HG03196 (cell line): ENCODE results near the gene IL20.

Experiments
- ATAC-seq: cut with Tn5 transposase; IDR thresholded peaks from one replicate; pipeline ENCODE4 v1.9.1; 2021; ENCODE audit not compliant: unreplicated experiment

IL20 gene

DNA sequence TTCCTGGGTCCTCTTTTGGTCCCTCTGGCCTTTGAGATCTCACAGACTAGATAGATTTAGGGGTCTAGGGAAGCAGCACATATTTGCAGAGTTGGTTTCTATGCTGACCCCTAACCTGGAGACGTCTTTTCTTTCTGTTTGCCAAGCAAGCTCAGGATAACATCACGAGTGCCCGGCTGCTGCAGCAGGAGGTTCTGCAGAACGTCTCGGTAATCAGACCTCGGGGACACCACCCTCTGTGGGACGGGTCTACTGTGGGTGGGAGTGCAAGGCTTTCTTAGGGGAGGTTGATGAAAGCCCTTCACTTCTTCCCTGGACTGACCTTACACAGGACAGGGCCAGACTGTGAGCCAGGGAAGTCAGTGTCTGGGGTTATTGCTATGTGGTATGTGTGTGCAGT lies 34.7 kb downstream of the IL20 start:
- no peak for ATAC-seq

DNA sequence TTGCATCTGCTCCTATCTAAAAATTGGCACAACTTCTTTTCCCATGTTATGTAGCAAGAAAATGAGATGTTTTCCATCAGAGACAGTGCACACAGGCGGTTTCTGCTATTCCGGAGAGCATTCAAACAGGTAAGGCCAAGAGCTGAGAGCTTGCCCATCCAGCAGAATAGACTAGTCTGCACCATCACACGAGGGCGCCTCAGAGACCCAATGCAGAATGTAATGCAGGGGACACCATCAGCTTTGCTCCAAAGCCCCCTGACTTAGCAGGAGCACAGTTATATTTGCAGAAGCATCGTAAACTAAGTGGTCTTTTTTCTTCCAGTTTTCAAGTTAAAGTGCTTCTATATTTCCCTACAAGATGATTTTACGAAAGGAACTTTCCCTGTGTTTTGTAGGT lies 36.5 kb downstream of the IL20 start:
- ATAC-seq = no peak

DNA sequence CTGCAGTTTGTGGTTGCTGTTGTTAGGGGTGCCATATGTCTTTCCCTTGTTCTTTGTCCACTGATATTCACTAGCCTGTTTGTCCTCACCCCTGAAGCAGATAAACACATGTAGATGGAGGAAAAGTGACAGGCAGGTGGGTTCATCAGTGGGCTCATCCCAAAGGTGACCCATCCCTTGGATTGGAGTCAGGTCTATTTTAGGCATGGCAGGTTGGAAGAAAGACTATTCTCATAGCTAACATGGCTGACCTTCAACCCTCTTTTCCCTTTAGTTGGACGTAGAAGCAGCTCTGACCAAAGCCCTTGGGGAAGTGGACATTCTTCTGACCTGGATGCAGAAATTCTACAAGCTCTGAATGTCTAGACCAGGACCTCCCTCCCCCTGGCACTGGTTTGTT lies 37.3 kb downstream of the IL20 start:
- no peak for ATAC-seq

DNA sequence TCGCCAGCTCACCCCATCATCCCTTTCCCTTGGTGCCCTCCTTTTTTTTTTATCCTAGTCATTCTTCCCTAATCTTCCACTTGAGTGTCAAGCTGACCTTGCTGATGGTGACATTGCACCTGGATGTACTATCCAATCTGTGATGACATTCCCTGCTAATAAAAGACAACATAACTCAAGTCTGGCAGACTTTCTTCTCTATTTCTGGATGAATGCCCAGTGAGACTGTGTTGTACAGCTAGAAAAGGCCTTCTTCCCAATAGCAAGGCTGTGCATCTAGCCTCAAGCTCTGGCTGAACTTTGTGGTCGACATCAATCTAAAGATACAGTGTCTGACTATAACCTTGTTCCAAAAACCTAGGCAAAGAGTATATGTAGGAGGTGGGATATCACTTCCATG lies 38.3 kb downstream of the IL20 start:
- no peak for ATAC-seq

DNA sequence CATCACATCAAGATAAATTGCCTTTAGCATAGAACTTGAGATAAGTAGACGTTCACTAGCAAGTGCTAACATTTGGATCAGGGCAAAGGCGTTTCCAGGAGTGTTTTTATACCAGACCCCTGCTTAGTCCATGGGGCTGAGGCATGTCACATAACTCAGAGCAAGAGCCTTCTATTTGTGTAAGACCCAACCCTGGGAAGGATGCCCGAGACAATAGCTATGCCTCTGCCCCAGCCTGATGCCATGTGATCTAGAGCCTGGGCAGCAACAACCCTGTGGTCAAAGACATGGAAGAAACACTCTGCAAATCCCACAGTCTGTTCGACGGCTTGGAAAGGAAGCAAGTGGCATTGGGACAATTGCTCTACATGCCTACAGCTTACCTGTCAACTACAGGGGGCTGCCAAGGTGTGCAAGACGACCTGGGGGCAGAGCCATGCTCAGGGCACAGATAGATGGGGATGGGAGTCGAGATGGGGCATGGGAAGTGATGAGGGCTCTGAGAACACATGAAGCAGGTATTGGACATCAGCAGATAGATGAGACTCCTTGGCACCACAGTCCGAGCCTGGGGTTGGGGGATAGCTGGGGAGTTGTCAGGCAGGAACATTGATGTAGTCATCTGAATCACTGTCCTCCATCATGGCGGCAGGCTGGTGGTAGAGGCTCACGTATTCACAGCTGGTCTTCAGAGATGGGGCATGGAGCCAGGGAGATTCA lies 39.2 kb downstream of the IL20 start:
- no peak for ATAC-seq

DNA sequence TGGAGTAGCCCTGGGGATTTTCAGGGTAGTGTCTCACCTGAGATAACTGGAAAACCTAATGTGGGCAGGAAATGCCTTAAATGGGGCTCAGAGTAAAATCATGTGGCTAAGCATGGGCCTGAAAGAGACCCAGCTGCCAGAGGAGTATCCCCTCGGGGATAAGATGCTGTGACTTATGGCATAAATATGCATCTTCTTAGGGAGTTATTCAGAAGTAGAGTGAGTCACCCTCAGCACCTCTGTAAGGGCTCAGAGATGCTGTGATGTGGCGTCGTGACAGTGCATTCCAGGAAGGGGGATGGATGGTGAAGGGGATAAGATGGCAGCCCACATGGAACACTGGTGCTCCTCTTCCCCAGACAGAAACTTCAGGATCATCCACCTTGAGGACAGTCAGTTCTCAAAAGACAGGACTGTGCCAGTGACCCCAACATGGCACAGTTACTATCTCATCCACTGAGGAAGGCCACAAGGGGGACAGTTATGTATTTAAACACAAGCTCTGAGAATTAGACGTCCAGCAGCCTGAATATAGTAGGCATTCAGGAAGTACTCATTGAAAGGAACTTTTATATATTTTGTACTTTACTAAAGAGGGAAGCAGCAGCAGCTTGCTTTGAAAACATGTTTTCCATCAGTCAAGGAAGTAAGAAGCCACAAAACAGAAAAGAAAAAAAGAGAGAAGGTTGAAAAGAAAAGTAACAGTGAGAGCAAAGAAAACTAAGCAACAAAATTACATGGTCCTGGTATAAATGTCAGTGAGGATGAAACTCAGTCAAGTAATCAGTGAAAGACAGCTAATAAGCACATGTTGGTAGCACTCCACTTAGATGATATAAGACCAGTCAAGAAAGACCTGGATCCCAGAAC lies 40.1 kb downstream of the IL20 start:
- peak; percentile 72 for ATAC-seq

DNA sequence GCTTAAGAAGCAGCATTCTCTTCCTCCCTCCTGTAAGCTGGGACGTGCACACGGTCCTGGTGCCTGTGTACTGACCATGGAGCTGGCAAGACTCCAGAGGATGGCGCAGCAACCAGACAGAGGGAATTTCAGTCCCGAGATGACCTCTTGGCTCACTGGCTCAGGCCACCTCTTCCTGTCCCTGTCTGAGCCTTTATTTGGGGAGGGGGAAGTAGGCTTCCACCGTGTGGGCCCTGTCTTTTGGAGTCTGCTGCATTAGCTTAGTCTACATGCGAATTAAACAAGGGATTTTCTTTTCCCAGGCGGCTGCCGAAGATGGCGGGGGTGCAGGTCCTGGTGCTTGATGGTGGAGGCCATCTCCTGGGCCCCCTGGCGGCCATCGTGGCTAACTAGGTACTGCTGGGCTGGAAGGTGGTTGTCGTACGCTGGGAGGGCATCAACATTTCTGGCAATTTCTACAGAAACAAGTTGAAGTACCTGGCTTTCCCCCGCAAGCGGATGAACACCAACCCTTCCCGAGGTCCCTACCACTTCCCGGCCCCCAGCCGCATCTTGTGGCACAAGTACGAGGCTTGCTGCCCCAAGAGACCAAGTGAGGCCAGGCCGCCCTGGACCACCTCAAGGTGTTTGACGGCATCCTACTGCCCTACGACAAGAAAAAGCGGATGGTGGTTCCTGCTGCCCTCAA lies 42.0 kb downstream of the IL20 start:
- no peak for ATAC-seq

DNA sequence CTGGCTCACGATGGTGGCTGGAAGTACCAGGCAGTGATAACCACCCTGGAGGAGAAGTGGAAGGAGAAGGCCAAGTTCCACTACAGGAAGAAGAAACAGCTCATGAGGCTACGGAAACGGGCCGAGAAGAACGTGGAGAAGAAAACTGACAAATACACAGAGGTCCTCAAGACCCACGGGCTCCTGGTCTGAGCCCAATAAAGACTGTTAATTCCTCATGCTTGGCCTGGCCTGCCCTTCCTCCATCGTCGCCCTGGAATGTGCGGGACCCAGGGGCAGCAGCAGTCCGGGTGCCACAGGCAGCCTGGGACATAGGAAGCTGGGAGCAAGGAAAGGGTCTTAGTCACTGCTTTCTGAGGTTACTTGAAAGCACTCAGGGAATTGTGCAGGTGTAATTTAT lies 42.6 kb downstream of the IL20 start:
- ATAC-seq = no peak

DNA sequence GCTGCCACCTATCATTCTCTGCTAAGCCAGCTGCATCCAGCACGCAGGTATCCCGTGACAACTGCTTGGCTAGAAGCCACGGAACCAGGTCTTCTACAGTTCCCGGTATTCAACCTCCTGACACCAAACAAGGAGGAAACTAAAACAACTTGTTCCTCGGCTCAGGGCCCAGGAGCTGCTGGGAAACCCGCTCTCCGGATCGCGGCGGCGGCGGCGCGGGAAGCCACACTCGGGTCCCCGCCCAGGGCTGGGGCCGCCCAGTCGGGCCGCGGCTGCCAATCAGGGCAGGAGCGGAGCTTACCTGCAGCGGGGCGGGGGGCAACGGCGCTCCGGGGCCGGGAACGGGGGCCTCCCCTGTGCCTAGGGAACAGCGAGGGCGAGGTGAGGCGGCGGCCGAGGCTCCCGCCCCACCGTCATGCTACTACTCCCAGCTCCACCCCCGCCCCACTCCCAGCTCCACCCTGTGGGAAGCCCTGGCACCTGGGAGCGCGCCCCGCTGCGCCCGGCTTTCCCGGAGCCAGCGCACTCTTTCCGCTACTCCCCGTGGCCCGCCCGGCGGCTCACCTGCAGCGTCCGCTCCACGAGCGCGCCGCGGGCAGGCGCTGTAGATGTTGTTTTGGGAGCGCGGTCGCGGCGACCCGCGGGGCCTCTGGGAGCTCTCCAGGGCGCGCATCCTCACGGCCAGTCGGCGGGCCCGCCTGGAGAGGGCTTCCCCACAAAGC lies 43.9 kb downstream of the IL20 start:
- no peak for ATAC-seq

DNA sequence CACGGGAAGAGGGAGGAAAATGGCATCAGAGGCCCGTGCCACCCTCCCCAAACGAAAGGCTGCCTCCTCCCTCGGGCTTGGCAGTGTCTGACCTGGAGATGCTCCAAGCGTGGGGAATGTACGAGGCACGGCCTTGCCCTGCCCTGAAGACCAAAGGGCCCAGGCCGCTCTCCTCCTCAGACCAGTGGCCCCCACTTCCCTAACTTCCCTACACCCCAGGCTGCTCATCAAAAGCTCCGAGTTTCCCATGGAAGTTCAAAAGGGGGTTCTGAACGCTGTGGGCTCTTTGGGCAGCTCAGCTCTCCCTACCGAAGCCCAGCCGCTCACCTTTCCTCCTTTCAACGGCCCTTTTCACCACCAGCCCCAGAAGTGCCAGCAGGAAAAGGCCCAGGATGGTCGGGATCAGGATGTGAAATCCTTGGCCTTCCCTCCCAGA lies 44.5 kb downstream of the IL20 start:
- no peak for ATAC-seq

DNA sequence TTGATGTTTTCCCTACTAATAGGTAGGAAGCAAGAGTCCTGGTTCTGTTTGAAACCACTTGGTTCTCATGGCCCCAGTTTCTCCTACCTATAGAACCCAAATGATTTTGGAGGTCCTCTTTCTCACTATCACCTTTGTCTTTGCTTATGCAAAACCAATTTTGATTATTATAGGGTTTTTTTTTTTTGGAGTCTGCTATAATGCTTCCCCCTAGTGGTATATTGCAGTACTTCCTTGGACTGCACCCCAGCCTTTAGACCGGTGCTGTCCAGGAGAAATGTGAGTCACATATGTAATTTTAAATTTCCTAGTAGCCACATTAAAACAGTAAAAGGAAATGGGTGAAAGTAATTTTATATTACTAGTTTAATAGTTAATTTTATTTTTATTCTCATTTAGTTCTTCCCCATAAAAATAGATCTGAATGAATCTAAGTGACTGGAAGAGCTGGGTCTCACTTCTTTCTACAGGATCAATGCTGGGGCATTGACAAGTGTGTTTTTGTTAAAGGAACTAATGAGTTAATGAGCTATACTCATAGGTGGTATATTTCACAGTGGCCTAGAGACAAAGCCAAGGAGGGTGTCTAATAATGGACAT lies 45.7 kb downstream of the IL20 start:
- no peak for ATAC-seq

DNA sequence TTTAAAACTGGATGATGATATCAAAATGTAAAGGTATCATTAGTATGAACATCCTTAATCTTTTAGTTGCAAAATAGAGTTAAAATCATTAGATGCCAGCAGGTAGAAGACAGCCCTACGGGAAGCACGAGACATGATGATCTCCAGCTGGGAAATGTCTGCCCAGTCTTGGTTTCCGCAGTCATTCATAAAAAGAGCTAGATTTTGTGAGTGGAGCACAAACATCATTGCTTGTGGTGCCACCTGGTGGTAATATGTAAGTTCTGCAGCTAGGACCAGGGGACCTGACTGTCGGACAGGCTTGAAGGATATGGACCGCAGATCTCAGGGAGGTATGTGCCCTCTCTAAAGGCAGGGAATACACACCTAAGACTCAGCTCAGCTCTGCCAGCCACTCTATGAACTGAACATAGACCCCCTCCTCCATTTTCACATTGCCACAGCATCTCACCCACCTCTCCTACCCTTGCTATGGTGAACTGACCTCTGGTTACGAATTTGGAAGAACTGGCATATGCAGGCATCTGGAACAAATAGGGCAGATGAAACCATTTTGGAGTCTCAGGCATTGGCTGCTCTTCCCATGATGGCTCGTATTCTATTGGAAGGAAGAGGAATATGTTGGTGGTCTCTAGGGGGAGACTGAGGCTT lies 47.1 kb downstream of the IL20 start:
- ATAC-seq = peak; percentile 45

DNA sequence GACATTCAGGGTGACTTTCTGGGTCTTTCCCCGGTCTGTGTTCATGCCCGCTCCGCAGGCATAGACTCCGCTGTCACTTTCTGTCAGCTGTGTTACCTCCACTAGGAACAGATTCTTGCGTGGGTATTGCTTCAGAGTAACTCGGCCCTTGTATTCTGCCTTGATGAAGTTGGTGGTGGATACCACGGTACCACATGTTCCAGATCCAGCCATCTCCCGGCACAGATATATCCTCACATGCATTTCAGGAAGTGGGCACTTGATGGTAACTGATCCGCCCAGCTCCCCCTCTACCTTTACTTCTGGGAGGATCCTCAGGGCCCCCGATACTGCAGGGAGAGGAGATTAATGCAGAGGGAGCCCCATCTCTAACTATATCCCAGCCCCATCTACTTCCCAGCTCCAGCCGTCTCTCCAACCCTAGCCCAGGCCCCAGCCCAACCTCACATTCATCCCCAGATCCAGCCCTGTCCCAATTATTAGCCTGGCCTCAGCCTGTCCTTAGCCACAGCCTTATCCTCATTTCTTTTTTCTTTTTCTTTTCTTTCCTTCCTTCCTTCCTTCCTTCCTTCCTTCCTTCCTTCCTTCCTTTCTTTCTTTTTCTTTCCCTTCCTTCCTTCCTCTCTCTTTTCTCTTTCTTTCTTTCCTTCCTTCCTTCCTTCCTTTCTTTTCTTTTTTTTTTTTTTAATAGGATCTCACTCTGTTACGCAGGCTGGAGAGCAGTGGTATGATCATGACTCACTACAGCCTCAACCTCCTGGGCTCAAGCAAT lies 48.5 kb downstream of the IL20 start:
- ATAC-seq = no peak

DNA sequence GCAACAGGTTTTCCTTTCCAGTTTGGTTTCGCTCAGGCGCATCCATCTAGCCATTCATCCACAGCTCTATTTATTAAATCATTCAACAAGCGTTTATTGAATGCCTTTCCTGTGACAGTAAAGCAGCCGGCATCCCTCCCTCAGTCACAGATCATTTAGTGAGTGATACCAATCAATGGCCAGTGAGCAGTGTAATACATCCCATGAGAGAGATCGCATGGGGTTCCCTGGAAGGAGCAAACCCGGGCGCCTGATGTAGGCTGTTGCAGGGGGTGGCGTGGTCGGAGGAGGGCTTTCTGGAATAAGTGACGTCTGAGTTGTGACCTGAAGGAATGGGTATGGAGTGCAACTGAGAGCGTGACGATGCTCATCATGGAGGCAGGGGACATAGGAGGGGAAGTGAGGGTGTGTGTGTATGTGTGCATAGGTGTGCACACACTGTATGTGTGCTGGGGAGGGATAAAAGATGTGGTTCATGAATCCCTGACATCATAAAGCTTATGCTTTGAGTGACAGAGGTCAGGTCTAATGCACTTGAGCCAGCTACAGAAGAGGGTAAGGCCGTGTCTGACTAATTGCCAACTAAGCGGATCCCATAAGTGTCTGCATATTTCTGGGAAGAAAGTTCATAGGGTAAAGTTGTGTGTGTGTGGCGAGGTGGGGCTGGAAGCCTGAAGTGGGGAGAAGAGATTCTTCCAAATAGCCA lies 49.8 kb downstream of the IL20 start:
- ATAC-seq = no peak

DNA sequence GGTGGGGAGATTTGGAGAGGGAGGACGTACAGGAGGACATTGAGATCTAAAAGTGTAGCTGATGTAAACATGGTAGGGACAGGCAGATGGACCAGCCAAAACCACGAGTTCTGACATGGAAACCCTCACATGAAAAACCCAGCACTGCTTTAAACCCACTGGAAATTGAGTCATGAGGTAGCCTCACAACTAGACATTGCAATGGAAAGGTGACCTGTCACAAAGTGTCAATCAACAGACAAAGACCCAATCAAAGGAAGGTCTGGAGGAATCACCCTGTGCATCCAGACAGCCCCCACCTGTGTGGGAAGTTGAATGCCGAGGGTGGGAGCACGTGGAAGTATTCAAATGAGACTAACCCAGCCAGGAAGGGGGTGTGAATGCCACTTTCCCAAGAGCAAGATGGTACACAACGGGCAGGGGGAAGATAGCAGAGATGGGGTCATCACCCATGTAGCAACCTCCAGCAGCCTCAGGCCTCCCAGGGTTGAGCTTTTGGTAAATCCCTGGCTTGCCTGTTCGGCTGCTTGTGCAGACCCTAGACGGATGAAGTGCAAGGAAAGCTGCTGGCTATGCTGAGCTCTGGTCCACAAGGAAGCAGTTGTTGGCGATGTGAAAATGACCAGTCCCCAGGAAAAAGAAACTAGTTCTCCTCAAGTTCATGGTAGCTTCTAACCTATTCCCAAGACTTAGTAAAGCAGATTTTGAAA lies 50.7 kb downstream of the IL20 start:
- no peak for ATAC-seq

DNA sequence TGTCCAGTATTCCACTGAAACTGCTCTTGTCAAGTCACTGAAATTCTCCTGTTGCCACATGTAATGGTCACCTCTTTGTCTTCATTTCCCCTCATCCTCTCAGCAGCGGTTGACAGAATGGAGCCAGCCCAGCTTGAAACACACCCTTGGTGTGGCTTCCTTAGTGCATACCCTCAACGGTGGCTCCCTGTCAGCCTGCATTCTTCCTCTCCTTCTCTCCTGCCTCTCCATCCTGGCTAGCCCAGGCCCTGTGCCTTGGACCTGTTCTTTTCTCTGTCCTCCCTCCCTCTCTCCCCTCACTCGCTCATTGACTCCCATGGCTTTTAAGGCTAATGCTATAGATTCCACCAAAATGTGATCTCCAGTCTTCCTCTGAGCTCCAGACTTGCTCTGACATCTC lies 52.7 kb downstream of the IL20 start:
- no peak for ATAC-seq
